Activated CD8-positive, alpha-beta memory T cell treated with anti-CD3 and anti-CD28 coated beads for 24 hours (primary cell): ENCODE results near the gene NDC1.
"Not testable (repeated sequence)": the region's sequence is repeated elsewhere in the genome, so short reads cannot be mapped to it uniquely, and the experiment has no call there.

Experiments
- DNase-seq: peaks from one replicate; pipeline ENCODE4 v3.0.0-alpha.2; 2020

Gene NDC1

GRCh38 chr1:53822931-53823330 lies 15.2 kb downstream of the NDC1 start:
- DNase-seq: no peak

GRCh38 chr1:53821380-53821779 lies 16.7 kb downstream of the NDC1 start:
- no peak for DNase-seq

- no peak for DNase-seq
Measured at GRCh38 chr1:53819387-53819786, 18.7 kb downstream of the NDC1 start.

- DNase-seq: not testable (repeated sequence)
Measured at GRCh38 chr1:53816584-53816983, 21.5 kb downstream of the NDC1 start.

GRCh38 chr1:53815484-53815883 lies 22.6 kb downstream of the NDC1 start:
- DNase-seq: not testable (repeated sequence)

GRCh38 chr1:53811414-53811851 lies 26.7 kb downstream of the NDC1 start:
- no peak for DNase-seq

- DNase-seq: no peak
Measured at GRCh38 chr1:53810497-53810896, 27.6 kb downstream of the NDC1 start.

GRCh38 chr1:53810007-53810406 lies 28.1 kb downstream of the NDC1 start:
- no peak for DNase-seq

- DNase-seq: no peak
Measured at GRCh38 chr1:53807916-53808315, 30.2 kb downstream of the NDC1 start.

- no peak for DNase-seq
Measured at GRCh38 chr1:53804791-53805505, 33.1 kb downstream of the NDC1 start.

GRCh38 chr1:53804181-53804580 lies 33.9 kb downstream of the NDC1 start:
- no peak for DNase-seq

- no peak for DNase-seq
Measured at GRCh38 chr1:53800621-53801020, 37.5 kb downstream of the NDC1 start.

GRCh38 chr1:53799141-53799540 lies 39.0 kb downstream of the NDC1 start:
- no peak for DNase-seq

GRCh38 chr1:53792806-53793205 lies 45.3 kb downstream of the NDC1 start:
- no peak for DNase-seq

- DNase-seq: no peak
Measured at GRCh38 chr1:53787655-53788054, 50.4 kb downstream of the NDC1 start.

GRCh38 chr1:53783056-53783455 lies 55.0 kb downstream of the NDC1 start:
- DNase-seq: no peak

GRCh38 chr1:53781654-53782053 lies 56.4 kb downstream of the NDC1 start:
- no peak for DNase-seq

- DNase-seq: no peak
Measured at GRCh38 chr1:53777272-53777671, 60.8 kb downstream of the NDC1 start.

GRCh38 chr1:53771648-53772047 lies 66.4 kb downstream of the NDC1 start:
- no peak for DNase-seq

- DNase-seq: no peak
Measured at GRCh38 chr1:53769780-53770179, 68.3 kb downstream of the NDC1 start.

GRCh38 chr1:53769184-53769583 lies 68.9 kb downstream of the NDC1 start:
- no peak for DNase-seq

GRCh38 chr1:53766831-53767405 lies 71.2 kb downstream of the NDC1 start:
- no peak for DNase-seq

GRCh38 chr1:53766194-53766742 lies 71.8 kb downstream of the NDC1 start:
- no peak for DNase-seq

GRCh38 chr1:53765657-53766056 lies 72.4 kb downstream of the NDC1 start:
- no peak for DNase-seq

- no peak for DNase-seq
Measured at GRCh38 chr1:53763911-53764310, 74.2 kb downstream of the NDC1 start.
